Peyer's patch (tissue), 4 donors: ENCODE results near the gene CLPTM1L. TPM values are rescaled to one million over a fixed set of nuclear protein-coding genes. Genes with fewer than 3 reads are reported as not detected.
A peak's percentile ranks its signal among the peaks of the same experiment; 100 is the strongest.

Source experiments
- DNase-seq, 3 donors: peaks; one replicate each; pipeline ENCODE4 v3.0.0-alpha.2; 2017 to 2019
- H3K27ac ChIP-seq, 4 donors: fragments of 200-600 bp; sonication (generic); one replicate each; pipeline ENCODE4 v1.5.1; 2016 to 2019
- H3K27me3 ChIP-seq, 2 donors: fragments of 200-600 bp; sonication (generic); one replicate each; pipeline ENCODE4 v1.5.1; 2019
- H3K36me3 ChIP-seq, 3 donors: fragments of 200-600 bp; sonication (generic); one replicate each; pipeline ENCODE4 v1.5.1; 2016 to 2019
- H3K4me1 ChIP-seq, 4 donors: fragments of 200-600 bp; sonication (generic); one replicate each; pipeline ENCODE4 v1.5.1; 2016 to 2019
- H3K4me3 ChIP-seq, 4 donors: fragments of 200-600 bp; sonication (generic); 1 replicate in 3 of 4; 2 replicates in 1 of 4; pipeline ENCODE4 v1.5.1; 2016 to 2019; ENCODE audit warnings: mild to moderate bottlenecking in 1 of 4
- H3K9me3 ChIP-seq, 4 donors: fragments of 200-600 bp; sonication (generic); one replicate each; pipeline ENCODE4 v1.5.1; 2016 to 2019; ENCODE audit warnings: mild to moderate bottlenecking in 1 of 4
- CTCF ChIP-seq, 6 experiments: fragments of 450-650 bp in 4 of 6; fragments of 200-600 bp in 2 of 6; sonication (generic) in 1 of 6; IDR thresholded peaks; one replicate each; pipeline ENCODE4 v1.5.1; 2017 to 2019; ENCODE audit warnings: antibody characterized with exemption in 6 of 6, mild to moderate bottlenecking in 3 of 6, moderate library complexity in 1 of 6
- POLR2A ChIP-seq, 2 donors: fragments of 450-650 bp; IDR thresholded peaks; one replicate each; pipeline ENCODE4 v1.5.1; 2017; ENCODE audit warnings: antibody characterized with exemption in 2 of 2, mild to moderate bottlenecking in 2 of 2, moderate library complexity in 2 of 2
- total RNA-seq, 4 donors: library from RNA; depleted of rRNA; stranded (reverse); fragments of >200 nt; gene quantifications; one replicate each; pipeline ENCODE4 v1.1.0, GENCODE V29; 2016

The CLPTM1L gene
- total RNA-seq, 4 donors from 2014 or later, result 115 to 209 (median 143) TPM

DNA sequence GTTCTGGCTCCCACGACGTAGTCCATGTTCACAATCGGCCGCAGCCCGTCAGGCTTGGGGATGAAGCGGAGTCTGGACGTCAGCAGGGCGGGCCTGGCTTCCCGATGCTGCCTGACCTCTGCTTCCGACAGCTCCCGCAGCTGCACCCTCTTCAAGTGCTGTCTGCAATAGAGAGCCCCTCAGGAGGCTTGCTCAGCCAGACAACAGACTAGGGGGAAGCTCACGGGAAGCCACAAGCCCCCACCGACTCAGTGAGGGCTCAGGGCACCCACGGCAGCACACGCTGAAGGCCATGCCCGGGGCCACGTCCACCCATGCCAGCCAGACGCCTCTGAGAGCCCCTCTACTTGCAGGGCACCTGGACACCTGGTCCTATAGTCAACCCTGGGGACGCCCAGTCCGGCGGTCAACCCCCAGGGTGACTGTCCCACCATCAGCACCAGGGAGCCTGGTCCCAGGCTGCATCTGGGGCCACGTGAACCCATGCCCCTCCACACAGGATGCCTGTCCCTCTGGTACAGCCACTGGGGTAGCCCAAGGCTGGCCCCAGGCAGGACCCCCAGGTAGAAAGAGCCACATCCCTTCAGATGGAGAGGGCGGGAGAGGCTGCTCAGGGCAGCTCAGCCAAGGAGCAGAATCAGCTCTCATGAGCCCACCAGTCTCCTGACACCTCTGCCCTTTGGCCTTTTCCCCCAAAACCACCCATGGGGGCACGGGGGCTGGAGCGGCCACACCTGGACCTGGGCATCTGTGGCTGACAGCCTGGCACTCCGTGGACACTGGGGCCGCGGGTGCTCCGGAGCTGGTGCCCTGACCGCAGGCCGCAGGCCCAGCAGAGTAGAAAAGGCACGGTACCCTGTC, 64.5 kb downstream of the CLPTM1L start:
- H3K4me1 ChIP-seq, result no peaks in the 10 kb centered on the region
- no peaks in the 10 kb centered on the region for H3K36me3 ChIP-seq
- H3K27me3 ChIP-seq, result no peaks in the 10 kb centered on the region
- DNase-seq, result peak in 2 of 3 donors; percentile 30 to 32
- H3K4me3 ChIP-seq, result no peak overlapping the region
- no peaks in the 10 kb centered on the region for H3K9me3 ChIP-seq
- H3K27ac ChIP-seq, result no peak overlapping the region
- TF ChIP-seq POLR2A (IDR thresholded peaks at IDR 0.05), result no peak
- TF ChIP-seq CTCF (IDR thresholded peaks at IDR 0.05), result no peak

GRCh38 chr5:1279443-1280151, 65.3 kb downstream of the CLPTM1L start:
- Histone ChIP-seq H3K9me3 (no peaks in the 10 kb centered on the region), H3K4me1 (no peaks in the 10 kb centered on the region), H3K27me3 (no peaks in the 10 kb centered on the region), H3K27ac (no peak overlapping the region), H3K4me3 (no peak overlapping the region), H3K36me3 (no peaks in the 10 kb centered on the region)
- no peak for DNase-seq
- TF ChIP-seq CTCF (IDR thresholded peaks at IDR 0.05) (no peak), POLR2A (IDR thresholded peaks at IDR 0.05) (no peak)

GRCh38 chr5:1278656-1279442, 66.0 kb downstream of the CLPTM1L start:
- TF ChIP-seq POLR2A (IDR thresholded peaks at IDR 0.05) (no peak), CTCF (IDR thresholded peaks at IDR 0.05) (no peak)
- Histone ChIP-seq H3K27me3 (no peaks in the 10 kb centered on the region), H3K9me3 (no peaks in the 10 kb centered on the region), H3K36me3 (no peaks in the 10 kb centered on the region), H3K4me1 (no peaks in the 10 kb centered on the region), H3K4me3 (no peak overlapping the region), H3K27ac (no peak overlapping the region)
- no peak for DNase-seq

DNA sequence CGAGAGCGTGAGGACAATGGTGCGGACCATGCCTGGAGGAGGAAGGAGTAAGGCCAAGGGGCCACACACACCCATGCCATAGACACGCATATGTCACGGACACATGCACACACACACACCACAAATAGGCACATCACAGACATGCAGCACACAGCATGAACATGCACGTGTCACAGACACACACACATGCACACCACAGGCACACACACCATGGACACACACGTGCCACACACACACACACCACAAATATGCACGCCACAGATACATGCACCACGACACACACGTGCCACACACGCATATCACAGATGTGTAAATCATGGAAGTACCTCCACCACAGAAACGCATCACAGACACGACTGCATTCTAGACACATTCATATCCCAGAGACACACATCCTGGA, 66.7 kb downstream of the CLPTM1L start:
- Histone ChIP-seq H3K9me3 (no peaks in the 10 kb centered on the region), H3K27me3 (no peaks in the 10 kb centered on the region), H3K36me3 (no peaks in the 10 kb centered on the region), H3K4me1 (no peaks in the 10 kb centered on the region), H3K27ac (no peak overlapping the region), H3K4me3 (no peak overlapping the region)
- TF ChIP-seq CTCF (IDR thresholded peaks at IDR 0.05) (no peak), POLR2A (IDR thresholded peaks at IDR 0.05) (no peak)
- DNase-seq, result no peak

- Histone ChIP-seq H3K27me3 (no peaks in the 10 kb centered on the region), H3K4me1 (no peaks in the 10 kb centered on the region), H3K4me3 (no peak overlapping the region), H3K36me3 (no peaks in the 10 kb centered on the region), H3K9me3 (no peaks in the 10 kb centered on the region), H3K27ac (no peak overlapping the region)
- DNase-seq, result no peak
- TF ChIP-seq POLR2A (IDR thresholded peaks at IDR 0.05), result no peak
- no peak for TF ChIP-seq CTCF (IDR thresholded peaks at IDR 0.05)
Measured at GRCh38 chr5:1277781-1278180, 67.1 kb downstream of the CLPTM1L start.
